Measurements from ENCODE around the gene SYAP1. TPM values are rescaled to one million over a fixed set of nuclear protein-coding genes. Genes with fewer than 3 reads are reported as not detected.

SYAP1 gene, protein sequence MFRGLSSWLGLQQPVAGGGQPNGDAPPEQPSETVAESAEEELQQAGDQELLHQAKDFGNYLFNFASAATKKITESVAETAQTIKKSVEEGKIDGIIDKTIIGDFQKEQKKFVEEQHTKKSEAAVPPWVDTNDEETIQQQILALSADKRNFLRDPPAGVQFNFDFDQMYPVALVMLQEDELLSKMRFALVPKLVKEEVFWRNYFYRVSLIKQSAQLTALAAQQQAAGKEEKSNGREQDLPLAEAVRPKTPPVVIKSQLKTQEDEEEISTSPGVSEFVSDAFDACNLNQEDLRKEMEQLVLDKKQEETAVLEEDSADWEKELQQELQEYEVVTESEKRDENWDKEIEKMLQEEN
- total RNA-seq, result 35.1 and 38.4 TPM in 2 replicates

DNA sequence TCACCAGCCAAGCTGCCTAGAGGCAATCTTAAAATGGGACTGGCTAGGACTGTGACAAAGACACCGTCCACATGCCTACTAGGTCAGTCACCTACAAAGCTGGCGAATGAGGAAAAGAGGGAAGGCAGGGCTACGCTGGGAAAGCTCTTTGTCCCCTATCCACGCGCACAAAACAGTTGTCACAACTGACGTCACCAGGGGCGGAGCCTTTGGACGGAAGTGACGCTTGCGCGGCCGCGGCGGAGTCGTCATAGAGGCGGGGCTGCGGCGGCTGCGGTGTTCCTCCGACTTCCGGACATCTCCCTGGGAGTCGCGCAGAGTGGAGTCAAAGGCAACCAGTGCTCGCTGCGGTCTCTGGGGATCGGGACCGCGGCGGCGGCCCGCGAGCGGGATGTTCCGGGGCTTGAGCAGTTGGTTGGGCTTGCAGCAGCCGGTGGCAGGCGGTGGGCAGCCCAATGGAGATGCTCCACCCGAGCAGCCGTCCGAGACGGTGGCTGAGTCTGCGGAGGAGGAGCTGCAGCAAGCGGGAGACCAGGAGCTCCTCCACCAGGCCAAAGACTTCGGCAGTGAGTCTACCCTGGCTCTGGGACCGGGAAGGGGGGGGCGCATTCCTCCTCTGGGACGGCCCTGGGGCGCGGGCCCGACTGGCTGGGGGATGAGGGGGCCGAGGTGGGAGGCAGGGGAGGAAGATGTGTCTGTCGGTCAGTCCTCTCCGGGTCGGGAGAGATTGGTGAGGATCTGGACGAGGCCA, at the start of gene SYAP1:
SYAP1 (plus strand) TSS at position 279 of the 751 bp plus-strand sequence; CDS start at position 392, 113 bp downstream.

GRCh38 chrX:16712548-16713155, 6.8 kb upstream of the SYAP1 start, which contains the start of gene CTPS2:
Gene CTPS2, minus strand, starts transcription at chrX:16712669. Its CDS starts 9,767 bp downstream, at chrX:16702902.

GRCh38 chrX:16786139-16786790, 66.9 kb downstream of the SYAP1 start, which contains the start of gene TXLNG:
Gene TXLNG, plus strand, starts transcription at chrX:16786466. Its CDS starts 22 bp downstream, at chrX:16786488.

Other genes with a start within 250 kb of the SYAP1 start
- not detected in 2 replicates for gene S100G, start 69.5 kb upstream of the SYAP1 start, total RNA-seq
- 8.9 and 9.0 TPM in 2 replicates for gene CTPS2, start 6.9 kb upstream of the SYAP1 start, total RNA-seq
- 5.2 and 5.8 TPM in 2 replicates for gene TXLNG, start 66.9 kb downstream of the SYAP1 start, total RNA-seq
- gene RBBP7, start 150.8 kb downstream of the SYAP1 start, total RNA-seq, result 135 and 173 TPM in 2 replicates
- 0.37 and 0.40 TPM in 2 replicates for gene REPS2, start 227.0 kb downstream of the SYAP1 start, total RNA-seq

Measured in aortic smooth muscle cell (primary cell).